Spleen (tissue), 11 donors: ENCODE measurements around the gene PTGER1. TPM values are rescaled to one million over a fixed set of nuclear protein-coding genes. Genes with fewer than 3 reads are reported as not detected.
A peak's percentile ranks its signal among the peaks of the same experiment; 100 is the strongest.

Experiments used
- DNase-seq: peaks from one replicate; pipeline ENCODE4 v3.0.0-alpha.2; 2020
- H3K27ac ChIP-seq, 8 donors: fragments of 200-600 bp; sonication (generic) in 7 of 8; 1 replicate in 4 of 8; 2 replicates in 4 of 8; pipeline versions ENCODE4 v1.5.0 to v1.8.0; 2016 to 2021; ENCODE audit warnings: inconsistent platforms in 4 of 8, mild to moderate bottlenecking in 4 of 8, moderate library complexity in 1 of 8
- H3K27me3 ChIP-seq, 7 donors: fragments of 200-600 bp; sonication (generic) in 6 of 7; replicated peaks in 1 of 7; 1 replicate in 4 of 7; 2 replicates in 3 of 7; pipeline versions ENCODE4 v1.5.0 to v1.8.0; 2016 to 2021; ENCODE audit warnings: inconsistent platforms in 3 of 7, mild to moderate bottlenecking in 1 of 7
- H3K36me3 ChIP-seq, 6 donors: fragments of 200-600 bp; sonication (generic) in 5 of 6; 1 replicate in 4 of 6; 2 replicates in 2 of 6; pipeline versions ENCODE4 v1.5.0 to v1.8.0; 2016 to 2021; ENCODE audit warnings: inconsistent platforms in 2 of 6
- H3K4me1 ChIP-seq, 6 donors: fragments of 200-600 bp; sonication (generic) in 5 of 6; 1 replicate in 3 of 6; 2 replicates in 3 of 6; pipeline versions ENCODE4 v1.5.0 to v1.8.0; 2016 to 2021; ENCODE audit warnings: inconsistent platforms in 3 of 6
- H3K4me3 ChIP-seq, 8 donors: fragments of 200-600 bp; sonication (generic) in 7 of 8; 1 replicate in 4 of 8; 2 replicates in 4 of 8; pipeline versions ENCODE4 v1.5.0 to v1.8.0; 2016 to 2021; ENCODE audit warnings: inconsistent platforms in 4 of 8, mild to moderate bottlenecking in 4 of 8, moderate library complexity in 2 of 8
- H3K9me3 ChIP-seq, 8 donors: fragments of 200-600 bp; sonication (generic) in 7 of 8; 1 replicate in 4 of 8; 2 replicates in 4 of 8; pipeline versions ENCODE4 v1.5.0 to v1.8.0; 2016 to 2021; ENCODE audit warnings: inconsistent platforms in 4 of 8
- POLR2A ChIP-seq, 3 donors: fragments of 450-650 bp; IDR thresholded peaks; one replicate each; pipeline ENCODE4 v1.5.1; 2017; ENCODE audit warnings: antibody characterized with exemption in 3 of 3, mild to moderate bottlenecking in 1 of 3
- POLR2AphosphoS5 ChIP-seq, 3 donors: sonication (generic); formaldehyde crosslinking; IDR thresholded peaks; one replicate each; pipeline ENCODE4 v1.5.1; 2017; ENCODE audit warnings: antibody characterized with exemption in 3 of 3
- WGBS, 5 donors: extraction: QIAGEN DNeasy Blood & Tissue Kit in 3 of 5; methylation state at CpG; one replicate each; pipeline versions ENCODE4 v1.1.5 to v1.1.7; 2013 to 2018; 5-methylcytosine and 5-hydroxymethylcytosine counted together
- intact Hi-C: fragments of 100-400 bp; cut with DNase I; formaldehyde crosslinking; loops from one replicate; pipeline ENCODE4 v1.15.0; 2023; ENCODE audit warnings: low total_unique reads
- polyA plus RNA-seq, 3 donors: library from polyadenylated mRNA; stranded (reverse); fragments of 200-250 nt; gene quantifications; one replicate each; pipeline ENCODE4 v1.2.1, GENCODE V29; 2013
- total RNA-seq, 7 donors: library from RNA; depleted of rRNA in 3 of 7; stranded (reverse); fragments of >200 nt in 3 of 7; fragmentation: NEBNext Ultra II Directional in 4 of 7; extraction: Animal tissue kit (Norgen Biotek cat#: 25700) in 4 of 7; gene quantifications; one replicate each; pipeline versions ENCODE4 v1.1.0 to v1.2.1, GENCODE V29; 2016 to 2021
- TF ChIP-seq, protein P1 (sequence below), 11 experiments: fragments of 200-600 bp in 7 of 11; fragments of 450-650 bp in 4 of 11; sonication (generic) in 4 of 11; IDR thresholded peaks in 8 of 11; conservative IDR thresholded peaks in 3 of 11; 1 replicate in 7 of 11; 2 replicates in 4 of 11; pipeline versions ENCODE4 v1.4.0 to v1.8.0; 2016 to 2021; ENCODE audit warnings: antibody characterized with exemption in 11 of 11, inconsistent platforms in 4 of 11, mild to moderate bottlenecking in 1 of 11
- donor health status: healthy with polysubstance abuse.
- donor health status: DM: no; HTN: no; CAD: no; lungs with moderate emphysema.
- donor health status: DM: no; HTN: no; CAD: no.
- donor health status: Bipolar disorder and iron deficiency.
- donor health status: healthy.
- donor health status: DM: no; HTN: no; CAD: no.
- donor health status: DM: yes; HTN: yes; CAD: no.

The PTGER1 gene
- total and polyA plus RNA-seq, 10 donors: 1.8 to 26.8 (median 8.0) TPM

GRCh38 chr19:14494411-14494810 lies 19.3 kb upstream of the PTGER1 start:
- intact Hi-C loops: no loop called here
- H3K9me3 ChIP-seq: no peaks in the 10 kb centered on the region
- peaks cover 22 to 44% (median 36%) of the 10 kb centered on the region in 6 donors for H3K4me1 ChIP-seq
- TF ChIP-seq POLR2A (IDR thresholded peaks at IDR 0.05) (no peak), POLR2AphosphoS5 (IDR thresholded peaks at IDR 0.05) (no peak)
- TF ChIP-seq, protein P1, sequence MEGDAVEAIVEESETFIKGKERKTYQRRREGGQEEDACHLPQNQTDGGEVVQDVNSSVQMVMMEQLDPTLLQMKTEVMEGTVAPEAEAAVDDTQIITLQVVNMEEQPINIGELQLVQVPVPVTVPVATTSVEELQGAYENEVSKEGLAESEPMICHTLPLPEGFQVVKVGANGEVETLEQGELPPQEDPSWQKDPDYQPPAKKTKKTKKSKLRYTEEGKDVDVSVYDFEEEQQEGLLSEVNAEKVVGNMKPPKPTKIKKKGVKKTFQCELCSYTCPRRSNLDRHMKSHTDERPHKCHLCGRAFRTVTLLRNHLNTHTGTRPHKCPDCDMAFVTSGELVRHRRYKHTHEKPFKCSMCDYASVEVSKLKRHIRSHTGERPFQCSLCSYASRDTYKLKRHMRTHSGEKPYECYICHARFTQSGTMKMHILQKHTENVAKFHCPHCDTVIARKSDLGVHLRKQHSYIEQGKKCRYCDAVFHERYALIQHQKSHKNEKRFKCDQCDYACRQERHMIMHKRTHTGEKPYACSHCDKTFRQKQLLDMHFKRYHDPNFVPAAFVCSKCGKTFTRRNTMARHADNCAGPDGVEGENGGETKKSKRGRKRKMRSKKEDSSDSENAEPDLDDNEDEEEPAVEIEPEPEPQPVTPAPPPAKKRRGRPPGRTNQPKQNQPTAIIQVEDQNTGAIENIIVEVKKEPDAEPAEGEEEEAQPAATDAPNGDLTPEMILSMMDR (IDR thresholded peaks at IDR 0.05 in 8 of 11, conservative IDR thresholded peaks at IDR 0.05 in 3 of 11): no peak
- peaks cover 0 to 35% (median 12%) of the 10 kb centered on the region in 6 donors for H3K36me3 ChIP-seq
- 76 to 94% (median 91%) methylated on average over 4 of the region's 4 CpGs for WGBS, 5 donors
- H3K4me3 ChIP-seq: peak overlapping the region in 2 of 8 donors; percentile 67 to 91
- H3K27me3 ChIP-seq: no peaks in the 10 kb centered on the region
- DNase-seq: no peak
- H3K27ac ChIP-seq: peak overlapping the region in 3 of 8 donors; percentile 75 to 83 (median 79)

DNA sequence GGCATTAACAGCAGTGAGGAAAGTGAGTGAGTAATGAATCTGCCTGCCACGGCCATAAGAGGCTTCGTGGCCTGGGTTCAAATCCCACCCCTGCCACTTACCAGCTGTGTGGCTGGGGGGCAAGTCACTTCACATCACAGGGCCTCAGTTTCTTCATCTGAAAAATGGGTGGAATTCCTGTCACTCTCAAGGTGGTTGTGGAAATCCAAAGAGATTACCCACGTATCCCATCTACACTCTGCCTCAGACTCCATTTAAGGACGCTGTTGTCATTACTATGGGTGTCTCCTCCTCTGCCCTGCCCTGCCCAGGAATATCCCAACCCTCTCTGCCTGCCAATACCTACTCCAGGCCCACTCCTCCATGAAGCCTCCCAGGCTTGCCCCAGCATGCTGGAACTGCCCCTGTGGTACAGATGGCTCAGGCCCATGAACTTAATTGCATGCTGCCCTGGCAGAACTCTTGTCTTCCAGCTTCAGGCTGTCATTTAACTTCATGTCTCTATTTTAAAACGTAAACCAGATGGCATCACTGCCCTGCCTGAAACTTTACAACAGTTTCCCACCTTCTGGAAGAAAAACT lies 17.7 kb upstream of the PTGER1 start:
- H3K4me1 ChIP-seq: peaks cover 22 to 39% (median 31%) of the 10 kb centered on the region in 6 donors
- no peaks in the 10 kb centered on the region for H3K27me3 ChIP-seq
- intact Hi-C loops: no loop called here
- H3K27ac ChIP-seq: no peak overlapping the region
- 78 to 90% (median 87%) methylated on average over 5 of the region's 5 CpGs for WGBS, 5 donors
- TF ChIP-seq POLR2AphosphoS5 (IDR thresholded peaks at IDR 0.05): no peak
- TF ChIP-seq, protein P1 (IDR thresholded peaks at IDR 0.05 in 8 of 11, conservative IDR thresholded peaks at IDR 0.05 in 3 of 11): no peak
- TF ChIP-seq POLR2A (IDR thresholded peaks at IDR 0.05): no peak
- DNase-seq: no peak
- H3K4me3 ChIP-seq: no peak overlapping the region
- peaks cover 0 to 51% (median 16%) of the 10 kb centered on the region in 6 donors for H3K36me3 ChIP-seq
- H3K9me3 ChIP-seq: no peaks in the 10 kb centered on the region

DNA sequence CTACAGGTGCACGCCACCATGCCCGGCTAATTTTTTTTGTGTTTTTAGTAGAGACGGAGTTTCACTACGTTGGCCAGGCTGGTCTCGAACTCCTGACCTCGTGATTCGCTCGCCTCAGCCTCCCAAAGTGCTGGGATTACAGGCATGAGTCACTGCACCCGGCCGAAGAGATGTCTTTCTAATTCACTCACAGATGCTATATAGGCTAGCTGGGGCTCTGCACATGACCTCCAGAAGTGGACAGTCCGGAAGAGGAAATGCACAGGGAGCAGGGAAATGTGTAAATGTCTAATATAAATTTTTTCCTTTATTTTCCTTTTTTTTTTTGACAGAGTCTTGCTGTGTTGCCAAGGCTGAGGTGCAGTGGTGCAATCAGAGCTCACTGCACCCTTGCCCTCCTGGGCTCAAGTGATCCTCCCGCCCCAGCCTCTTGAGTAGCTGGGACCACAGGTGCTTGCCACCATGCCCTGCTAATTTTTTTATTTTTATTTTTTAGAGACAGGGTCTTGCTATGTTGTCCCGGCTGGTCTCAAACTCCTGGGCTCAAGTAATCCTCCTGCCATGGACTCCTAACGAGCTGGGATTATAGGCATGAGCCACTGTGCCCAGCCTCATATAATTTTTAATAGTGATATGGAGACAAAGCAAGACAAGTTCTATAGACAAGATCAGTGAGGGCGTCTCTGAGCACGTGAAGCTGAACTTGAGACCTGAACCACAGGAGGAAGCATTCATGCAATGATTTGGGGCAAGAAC lies 12.4 kb upstream of the PTGER1 start:
- TF ChIP-seq, protein P1 (IDR thresholded peaks at IDR 0.05 in 8 of 11, conservative IDR thresholded peaks at IDR 0.05 in 3 of 11): no peak
- TF ChIP-seq POLR2A (IDR thresholded peaks at IDR 0.05) (no peak), POLR2AphosphoS5 (IDR thresholded peaks at IDR 0.05) (no peak)
- Histone ChIP-seq H3K9me3 (no peaks in the 10 kb centered on the region), H3K27ac (no peak overlapping the region), H3K4me3 (no peak overlapping the region), H3K4me1 (peaks cover 0 to 11% (median 0%) of the 10 kb centered on the region in 6 donors), H3K27me3 (no peaks in the 10 kb centered on the region), H3K36me3 (peaks cover 0 to 75% (median 18%) of the 10 kb centered on the region in 6 donors)
- intact Hi-C loops: no loop called here
- 89 to 92% (median 91%) methylated on average over 16 of the region's 16 CpGs for WGBS, 5 donors
- DNase-seq: no peak
